Spleen (tissue), 7 donors: Measurements from ENCODE around the gene ACOD1.

Source experiments
- CTCF ChIP-seq, 11 experiments: fragments of 200-600 bp in 7 of 11; fragments of 450-650 bp in 4 of 11; sonication (generic) in 4 of 11; IDR thresholded peaks in 8 of 11; conservative IDR thresholded peaks in 3 of 11; 1 replicate in 7 of 11; 2 replicates in 4 of 11; pipeline versions ENCODE4 v1.4.0 to v1.8.0; 2016 to 2021; ENCODE audit warnings: antibody characterized with exemption in 11 of 11, inconsistent platforms in 4 of 11, mild to moderate bottlenecking in 1 of 11
- POLR2A ChIP-seq, 3 donors: fragments of 450-650 bp; IDR thresholded peaks; one replicate each; pipeline ENCODE4 v1.5.1; 2017; ENCODE audit warnings: antibody characterized with exemption in 3 of 3, mild to moderate bottlenecking in 1 of 3
- POLR2AphosphoS5 ChIP-seq, 3 donors: sonication (generic); formaldehyde crosslinking; IDR thresholded peaks; one replicate each; pipeline ENCODE4 v1.5.1; 2017; ENCODE audit warnings: antibody characterized with exemption in 3 of 3
- donor health status: DM: no; HTN: no; CAD: no; lungs with moderate emphysema.
- donor health status: DM: no; HTN: no; CAD: no.
- donor health status: DM: no; HTN: no; CAD: no.

- peak; percentile 98 to 99 (median 99) for TF ChIP-seq POLR2AphosphoS5 (IDR thresholded peaks at IDR 0.05)
- TF ChIP-seq CTCF (IDR thresholded peaks at IDR 0.05 in 8 of 11, conservative IDR thresholded peaks at IDR 0.05 in 3 of 11): peak in 4 of 11 experiments; percentile 18 to 48 (median 38)
- peak; percentile 57 to 95 (median 94) for TF ChIP-seq POLR2A (IDR thresholded peaks at IDR 0.05)
These were observed 43.7 kb downstream of the ACOD1 start, which contains the start of gene CLN5 for GRCh38 chr13:76991796-76992547.
